GM12878 (cell line): ENCODE data around the gene TEF. TPM values are rescaled to one million over a fixed set of nuclear protein-coding genes. Genes with fewer than 3 reads are reported as not detected.

ENCODE experiments used
- BCL11A ChIP-seq: IDR thresholded peaks from 2 replicates; pipeline ENCODE4 v1.6.1; 2011; ENCODE audit warnings: low read depth, low read length
- CBX3 ChIP-seq: fragments of 200-600 bp; sonication (generic); IDR thresholded peaks from 2 replicates; pipeline ENCODE4 v1.6.1; 2016; ENCODE audit warnings: low read depth, borderline replicate concordance
- JUNB ChIP-seq: IDR thresholded peaks from 2 replicates; pipeline ENCODE4 v1.6.1; 2016; ENCODE audit warnings: antibody characterized with exemption, mild to moderate bottlenecking
- MEF2B ChIP-seq: fragments of 450-650 bp; IDR thresholded peaks from 2 replicates; pipeline ENCODE4 v1.6.1; 2018; ENCODE audit warnings: mild to moderate bottlenecking, moderate library complexity; ENCODE audit not compliant: partially characterized antibody, poor library complexity, severe bottlenecking
- MTA2 ChIP-seq: fragments of 450-650 bp; IDR thresholded peaks from 2 replicates; pipeline ENCODE4 v1.6.1; 2016; ENCODE audit warnings: low read depth, mild to moderate bottlenecking, moderate library complexity
- MTA3 ChIP-seq: IDR thresholded peaks from 2 replicates; pipeline ENCODE4 v1.6.1; 2012; ENCODE audit warnings: low read length, inconsistent platforms, borderline replicate concordance
- PML ChIP-seq: IDR thresholded peaks from 2 replicates; pipeline ENCODE4 v1.6.1; 2012; ENCODE audit warnings: low read length, inconsistent platforms
- RBBP5 ChIP-seq: fragments of 200-600 bp; sonication (generic); conservative IDR thresholded peaks from 2 replicates; pipeline ENCODE4 v1.6.1; 2016
- TAF1 ChIP-seq: IDR thresholded peaks from 2 replicates; pipeline ENCODE4 v1.6.1; 2011; ENCODE audit warnings: mild to moderate bottlenecking, low read depth, low read length, borderline replicate concordance
- YBX1 ChIP-seq: fragments of 450-650 bp; IDR thresholded peaks from 2 replicates; pipeline ENCODE4 v1.6.1; 2016; ENCODE audit warnings: antibody characterized with exemption
- YY1 ChIP-seq: IDR thresholded peaks from 2 replicates; pipeline ENCODE4 v1.6.1; 2011; ENCODE audit warnings: low read depth, mild to moderate bottlenecking, low read length
- ZNF24 ChIP-seq: fragments of 450-650 bp; IDR thresholded peaks from 2 replicates; pipeline ENCODE4 v1.6.1; 2017; ENCODE audit warnings: antibody characterized with exemption, mild to moderate bottlenecking
- polyA plus RNA-seq, 11 experiments: library from polyadenylated mRNA; depleted of rRNA in 4 of 11; unstranded in 6 of 11; stranded (reverse) in 5 of 11; fragments of >200 nt; fragmentation: Nextera tagmentation in 4 of 11; fragmentation: Illumina TruSeq in 1 of 11; extraction: Ambion mirVana in 4 of 11; extraction: Trizol in 1 of 11; gene quantifications; 1 replicate in 1 of 11; 2 replicates in 10 of 11; pipeline versions ENCODE4 v1.2.1 to v1.2.3, GENCODE V29; 2011 to 2016; ENCODE audit warnings: inconsistent platforms in 2 of 11, missing spikeins in 2 of 11, low read depth in 1 of 11
- total RNA-seq, 4 experiments: library from RNA; depleted of rRNA in 3 of 4; stranded (reverse); fragments of >200 nt in 3 of 4; fragmentation: Illumina TruSeq in 1 of 4; extraction: Trizol in 1 of 4; gene quantifications; 2 replicates each; pipeline versions ENCODE4 v1.2.1 to v1.2.3, GENCODE V29; 2013 to 2021
- TF ChIP-seq, protein P1 (sequence below): fragments of 450-650 bp; formaldehyde crosslinking; IDR thresholded peaks from 2 replicates; pipeline ENCODE4 v1.5.0; 2022; ENCODE audit warnings: mild to moderate bottlenecking, missing genetic modification characterization
- TF ChIP-seq, protein P2 (sequence below): fragments of 450-650 bp; IDR thresholded peaks from 2 replicates; pipeline ENCODE4 v1.6.1; 2018; ENCODE audit warnings: borderline replicate concordance, mild to moderate bottlenecking; ENCODE audit not compliant: partially characterized antibody
- TF ChIP-seq, protein P3 (sequence below): IDR thresholded peaks from 2 replicates; pipeline ENCODE4 v1.6.1; 2012; ENCODE audit warnings: mild to moderate bottlenecking, low read depth, low read length
- TF ChIP-seq, protein P4 (sequence below): fragments of 450-650 bp; IDR thresholded peaks from 2 replicates; pipeline ENCODE4 v1.6.1; 2018; ENCODE audit warnings: mild to moderate bottlenecking, low read depth, moderate library complexity; ENCODE audit not compliant: partially characterized antibody

TEF gene
- total and polyA plus RNA-seq, 10 of the 15 experiments (the other 5 are each of a cell fraction or from before 2014, with no cell fraction given), result 0.23 to 4.9 (median 3.2) TPM

DNA sequence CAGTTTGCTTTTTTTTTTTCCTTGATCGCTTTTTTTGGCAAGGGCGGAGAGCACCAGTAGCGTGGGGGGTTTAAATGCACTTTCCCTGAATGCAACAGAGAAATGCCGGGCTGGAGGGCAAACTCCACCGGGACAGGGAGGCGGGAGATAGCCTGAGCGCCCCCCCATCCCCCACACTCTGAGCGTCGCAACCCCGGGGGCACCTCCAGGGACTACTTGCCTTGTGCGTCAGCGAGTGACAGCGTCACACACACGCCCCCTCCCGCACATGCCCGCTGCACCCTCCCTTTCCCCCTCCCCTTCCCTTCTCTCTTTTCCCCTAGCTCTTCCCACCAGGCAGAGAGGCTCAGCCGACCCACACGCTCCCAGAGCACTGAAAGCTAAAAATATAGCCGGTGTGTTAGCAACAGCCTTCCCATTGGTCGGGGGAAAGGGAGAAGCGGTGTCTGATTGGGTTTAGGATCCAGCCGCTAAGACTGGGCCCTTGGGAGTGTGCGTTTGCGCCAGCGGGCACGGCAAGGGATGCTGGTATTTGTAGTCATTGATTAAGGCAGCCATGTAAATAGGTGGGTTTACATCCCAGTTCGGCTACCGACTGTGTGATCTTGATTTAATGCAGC, 66.6 kb downstream of the TEF start (continued):
- TF ChIP-seq, protein P1, sequence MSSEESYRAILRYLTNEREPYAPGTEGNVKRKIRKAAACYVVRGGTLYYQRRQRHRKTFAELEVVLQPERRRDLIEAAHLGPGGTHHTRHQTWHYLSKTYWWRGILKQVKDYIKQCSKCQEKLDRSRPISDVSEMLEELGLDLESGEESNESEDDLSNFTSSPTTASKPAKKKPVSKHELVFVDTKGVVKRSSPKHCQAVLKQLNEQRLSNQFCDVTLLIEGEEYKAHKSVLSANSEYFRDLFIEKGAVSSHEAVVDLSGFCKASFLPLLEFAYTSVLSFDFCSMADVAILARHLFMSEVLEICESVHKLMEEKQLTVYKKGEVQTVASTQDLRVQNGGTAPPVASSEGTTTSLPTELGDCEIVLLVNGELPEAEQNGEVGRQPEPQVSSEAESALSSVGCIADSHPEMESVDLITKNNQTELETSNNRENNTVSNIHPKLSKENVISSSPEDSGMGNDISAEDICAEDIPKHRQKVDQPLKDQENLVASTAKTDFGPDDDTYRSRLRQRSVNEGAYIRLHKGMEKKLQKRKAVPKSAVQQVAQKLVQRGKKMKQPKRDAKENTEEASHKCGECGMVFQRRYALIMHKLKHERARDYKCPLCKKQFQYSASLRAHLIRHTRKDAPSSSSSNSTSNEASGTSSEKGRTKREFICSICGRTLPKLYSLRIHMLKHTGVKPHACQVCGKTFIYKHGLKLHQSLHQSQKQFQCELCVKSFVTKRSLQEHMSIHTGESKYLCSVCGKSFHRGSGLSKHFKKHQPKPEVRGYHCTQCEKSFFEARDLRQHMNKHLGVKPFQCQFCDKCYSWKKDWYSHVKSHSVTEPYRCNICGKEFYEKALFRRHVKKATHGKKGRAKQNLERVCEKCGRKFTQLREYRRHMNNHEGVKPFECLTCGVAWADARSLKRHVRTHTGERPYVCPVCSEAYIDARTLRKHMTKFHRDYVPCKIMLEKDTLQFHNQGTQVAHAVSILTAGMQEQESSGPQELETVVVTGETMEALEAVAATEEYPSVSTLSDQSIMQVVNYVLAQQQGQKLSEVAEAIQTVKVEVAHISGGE (CRISPR knock-in tag), result no peak
- TF ChIP-seq YY1 (peak; percentile 97), MEF2B (peak; percentile 90), CBX3 (no peak), TAF1 (peak; percentile 77), MTA2 (peak; percentile 46), PML (no peak), JUNB (no peak), MTA3 (no peak), ZNF24 (no peak), RBBP5 (no peak), BCL11A (no peak), YBX1 (no peak)
- TF ChIP-seq, protein P2, sequence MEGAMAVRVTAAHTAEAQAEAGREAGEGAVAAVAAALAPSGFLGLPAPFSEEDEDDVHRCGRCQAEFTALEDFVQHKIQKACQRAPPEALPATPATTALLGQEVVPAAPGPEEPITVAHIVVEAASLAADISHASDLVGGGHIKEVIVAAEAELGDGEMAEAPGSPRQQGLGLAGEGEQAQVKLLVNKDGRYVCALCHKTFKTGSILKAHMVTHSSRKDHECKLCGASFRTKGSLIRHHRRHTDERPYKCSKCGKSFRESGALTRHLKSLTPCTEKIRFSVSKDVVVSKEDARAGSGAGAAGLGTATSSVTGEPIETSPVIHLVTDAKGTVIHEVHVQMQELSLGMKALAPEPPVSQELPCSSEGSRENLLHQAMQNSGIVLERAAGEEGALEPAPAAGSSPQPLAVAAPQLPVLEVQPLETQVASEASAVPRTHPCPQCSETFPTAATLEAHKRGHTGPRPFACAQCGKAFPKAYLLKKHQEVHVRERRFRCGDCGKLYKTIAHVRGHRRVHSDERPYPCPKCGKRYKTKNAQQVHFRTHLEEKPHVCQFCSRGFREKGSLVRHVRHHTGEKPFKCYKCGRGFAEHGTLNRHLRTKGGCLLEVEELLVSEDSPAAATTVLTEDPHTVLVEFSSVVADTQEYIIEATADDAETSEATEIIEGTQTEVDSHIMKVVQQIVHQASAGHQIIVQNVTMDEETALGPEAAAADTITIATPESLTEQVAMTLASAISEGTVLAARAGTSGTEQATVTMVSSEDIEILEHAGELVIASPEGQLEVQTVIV, result no peak
- TF ChIP-seq, protein P3, sequence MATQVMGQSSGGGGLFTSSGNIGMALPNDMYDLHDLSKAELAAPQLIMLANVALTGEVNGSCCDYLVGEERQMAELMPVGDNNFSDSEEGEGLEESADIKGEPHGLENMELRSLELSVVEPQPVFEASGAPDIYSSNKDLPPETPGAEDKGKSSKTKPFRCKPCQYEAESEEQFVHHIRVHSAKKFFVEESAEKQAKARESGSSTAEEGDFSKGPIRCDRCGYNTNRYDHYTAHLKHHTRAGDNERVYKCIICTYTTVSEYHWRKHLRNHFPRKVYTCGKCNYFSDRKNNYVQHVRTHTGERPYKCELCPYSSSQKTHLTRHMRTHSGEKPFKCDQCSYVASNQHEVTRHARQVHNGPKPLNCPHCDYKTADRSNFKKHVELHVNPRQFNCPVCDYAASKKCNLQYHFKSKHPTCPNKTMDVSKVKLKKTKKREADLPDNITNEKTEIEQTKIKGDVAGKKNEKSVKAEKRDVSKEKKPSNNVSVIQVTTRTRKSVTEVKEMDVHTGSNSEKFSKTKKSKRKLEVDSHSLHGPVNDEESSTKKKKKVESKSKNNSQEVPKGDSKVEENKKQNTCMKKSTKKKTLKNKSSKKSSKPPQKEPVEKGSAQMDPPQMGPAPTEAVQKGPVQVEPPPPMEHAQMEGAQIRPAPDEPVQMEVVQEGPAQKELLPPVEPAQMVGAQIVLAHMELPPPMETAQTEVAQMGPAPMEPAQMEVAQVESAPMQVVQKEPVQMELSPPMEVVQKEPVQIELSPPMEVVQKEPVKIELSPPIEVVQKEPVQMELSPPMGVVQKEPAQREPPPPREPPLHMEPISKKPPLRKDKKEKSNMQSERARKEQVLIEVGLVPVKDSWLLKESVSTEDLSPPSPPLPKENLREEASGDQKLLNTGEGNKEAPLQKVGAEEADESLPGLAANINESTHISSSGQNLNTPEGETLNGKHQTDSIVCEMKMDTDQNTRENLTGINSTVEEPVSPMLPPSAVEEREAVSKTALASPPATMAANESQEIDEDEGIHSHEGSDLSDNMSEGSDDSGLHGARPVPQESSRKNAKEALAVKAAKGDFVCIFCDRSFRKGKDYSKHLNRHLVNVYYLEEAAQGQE, result no peak
- TF ChIP-seq, protein P4, sequence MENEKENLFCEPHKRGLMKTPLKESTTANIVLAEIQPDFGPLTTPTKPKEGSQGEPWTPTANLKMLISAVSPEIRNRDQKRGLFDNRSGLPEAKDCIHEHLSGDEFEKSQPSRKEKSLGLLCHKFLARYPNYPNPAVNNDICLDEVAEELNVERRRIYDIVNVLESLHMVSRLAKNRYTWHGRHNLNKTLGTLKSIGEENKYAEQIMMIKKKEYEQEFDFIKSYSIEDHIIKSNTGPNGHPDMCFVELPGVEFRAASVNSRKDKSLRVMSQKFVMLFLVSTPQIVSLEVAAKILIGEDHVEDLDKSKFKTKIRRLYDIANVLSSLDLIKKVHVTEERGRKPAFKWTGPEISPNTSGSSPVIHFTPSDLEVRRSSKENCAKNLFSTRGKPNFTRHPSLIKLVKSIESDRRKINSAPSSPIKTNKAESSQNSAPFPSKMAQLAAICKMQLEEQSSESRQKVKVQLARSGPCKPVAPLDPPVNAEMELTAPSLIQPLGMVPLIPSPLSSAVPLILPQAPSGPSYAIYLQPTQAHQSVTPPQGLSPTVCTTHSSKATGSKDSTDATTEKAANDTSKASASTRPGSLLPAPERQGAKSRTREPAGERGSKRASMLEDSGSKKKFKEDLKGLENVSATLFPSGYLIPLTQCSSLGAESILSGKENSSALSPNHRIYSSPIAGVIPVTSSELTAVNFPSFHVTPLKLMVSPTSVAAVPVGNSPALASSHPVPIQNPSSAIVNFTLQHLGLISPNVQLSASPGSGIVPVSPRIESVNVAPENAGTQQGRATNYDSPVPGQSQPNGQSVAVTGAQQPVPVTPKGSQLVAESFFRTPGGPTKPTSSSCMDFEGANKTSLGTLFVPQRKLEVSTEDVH, result peak; percentile 62
